GM23248 (cell line): ENCODE measurements around the gene ENTPD7. TPM values are rescaled to one million over a fixed set of nuclear protein-coding genes. Genes with fewer than 3 reads are reported as not detected.
A peak's percentile ranks its signal among the peaks of the same experiment; 100 is the strongest.

Experiments used
- DNase-seq: peaks from one replicate; pipeline ENCODE4 v3.0.0-alpha.2; 2015
- H2AFZ ChIP-seq: fragments of 200-600 bp; sonication (generic); 2 replicates; pipeline ENCODE4 v1.6.1; 2016; ENCODE audit warnings: antibody characterized with exemption
- H3F3A ChIP-seq: fragments of 200-600 bp; sonication (generic); 2 replicates; pipeline ENCODE4 v1.6.1; 2016; ENCODE audit warnings: mild to moderate bottlenecking, antibody characterized with exemption, mixed run types; ENCODE audit not compliant: insufficient read depth
- H3K27ac ChIP-seq: fragments of 200-600 bp; sonication (generic); 2 replicates; pipeline ENCODE4 v1.5.1; 2016; ENCODE audit warnings: mild to moderate bottlenecking
- H3K27me3 ChIP-seq: fragments of 200-600 bp; sonication (generic); replicated peaks from 2 replicates; pipeline ENCODE4 v1.6.1; 2016; ENCODE audit warnings: mild to moderate bottlenecking; ENCODE audit not compliant: insufficient read depth
- H3K36me3 ChIP-seq: fragments of 200-600 bp; sonication (generic); 2 replicates; pipeline ENCODE4 v1.6.1; 2016; ENCODE audit warnings: low read depth, mild to moderate bottlenecking
- H3K4me1 ChIP-seq: fragments of 200-600 bp; sonication (generic); 2 replicates; pipeline ENCODE4 v1.6.1; 2016; ENCODE audit warnings: mild to moderate bottlenecking; ENCODE audit not compliant: insufficient read depth
- H3K4me2 ChIP-seq: fragments of 200-600 bp; sonication (generic); one replicate; pipeline ENCODE4 v1.6.1; 2016; ENCODE audit warnings: mild to moderate bottlenecking; ENCODE audit not compliant: unreplicated experiment
- H3K4me3 ChIP-seq: fragments of 200-600 bp; sonication (generic); 2 replicates; pipeline ENCODE4 v1.5.1; 2016; ENCODE audit warnings: mild to moderate bottlenecking
- H3K79me2 ChIP-seq: fragments of 200-600 bp; sonication (generic); 2 replicates; pipeline ENCODE4 v1.6.1; 2016; ENCODE audit warnings: mild to moderate bottlenecking; ENCODE audit not compliant: insufficient read depth
- H3K9ac ChIP-seq: fragments of 200-600 bp; sonication (generic); 2 replicates; pipeline ENCODE4 v1.6.1; 2016; ENCODE audit warnings: mild to moderate bottlenecking
- H3K9me2 ChIP-seq: fragments of 200-600 bp; sonication (generic); 2 replicates; pipeline ENCODE4 v1.6.1; 2016; ENCODE audit warnings: mixed run types, mild to moderate bottlenecking, moderate library complexity; ENCODE audit not compliant: insufficient read depth
- H3K9me3 ChIP-seq: fragments of 200-600 bp; sonication (generic); one replicate; pipeline ENCODE4 v1.6.1; 2017; ENCODE audit warnings: low read depth
- H4K20me1 ChIP-seq: fragments of 200-600 bp; sonication (generic); 2 replicates; pipeline ENCODE4 v1.6.0; 2016; ENCODE audit not compliant: insufficient read depth
- EZH2 ChIP-seq: fragments of 200-600 bp; sonication (generic); IDR thresholded peaks from 2 replicates; pipeline ENCODE4 v1.6.1; 2018; ENCODE audit warnings: antibody characterized with exemption, mild to moderate bottlenecking; ENCODE audit not compliant: insufficient read depth, poor library complexity, severe bottlenecking
- EZH2phosphoT487 ChIP-seq: fragments of 200-600 bp; sonication (generic); IDR thresholded peaks from 2 replicates; pipeline ENCODE4 v1.6.1; 2018; ENCODE audit warnings: antibody characterized with exemption, moderate library complexity, mild to moderate bottlenecking, low read depth; ENCODE audit not compliant: insufficient read depth
- WGBS, 2 experiments: methylation state at CpG; one replicate each; pipeline ENCODE4 v1.1.6; 2015 to 2017; ENCODE audit warnings: low lambda C conversion rate in 2 of 2, low coverage in 1 of 2; ENCODE audit errors: missing lambda C conversion rate in 2 of 2; 5-methylcytosine and 5-hydroxymethylcytosine counted together
- in situ Hi-C: fragments of 300-500 bp; cut with MboI; formaldehyde crosslinking; loops from 2 replicates; pipeline ENCODE4 v1.15.0; 2020
- polyA plus RNA-seq: library from polyadenylated mRNA; unstranded; fragments of >200 nt; fragmentation: Nextera tagmentation; extraction: Ambion mirVana; gene quantifications from 2 replicates; pipeline ENCODE4 v1.2.1, GENCODE V29; 2016
- total RNA-seq: library from RNA; depleted of rRNA; stranded (reverse); fragments of >200 nt; shearing (Covaris generic); gene quantifications from 2 replicates; pipeline ENCODE4 v1.2.3, GENCODE V29; 2014

The ENTPD7 gene
- total and polyA plus RNA-seq, 2 experiments from 2014 or later, result 7.5 to 21.6 TPM

- Histone ChIP-seq H4K20me1 (no peaks in the 10 kb centered on the region), H3K27ac (no peak overlapping the region), H2AFZ (no peak overlapping the region), H3F3A (0 out of 2 replicates have a peak, but pooled peaks cover 6% of the 10 kb centered on the region), H3K4me3 (no peak overlapping the region), H3K9ac (no peak overlapping the region), H3K27me3 (no peaks in the 10 kb centered on the region), H3K79me2 (peaks cover 63% of the 10 kb centered on the region), H3K4me2 (no peak overlapping the region), H3K4me1 (peaks cover 23% of the 10 kb centered on the region), H3K9me3 (no peaks in the 10 kb centered on the region), H3K36me3 (peaks cover 13% of the 10 kb centered on the region), H3K9me2 (no peaks in the 10 kb centered on the region)
- 76 to 82% methylated on average over 4 of the region's 4 CpGs for WGBS, 2 experiments
- TF ChIP-seq EZH2, result no peak
- no peak for TF ChIP-seq EZH2phosphoT487
- in situ Hi-C loops, result loop anchor here (10.0 kb wide), 1 partner anchor 181 kb away; the partner anchor contains the start of gene GOT1
- DNase-seq, result no peak
These were observed 43.9 kb upstream of the ENTPD7 start for GRCh38 chr10:99615426-99615825.

- 42 to 45% methylated on average over 2 of the region's 2 CpGs for WGBS, 2 experiments
- H3K79me2 ChIP-seq, result peaks cover 63% of the 10 kb centered on the region
- in situ Hi-C loops, result loop anchor here (10.0 kb wide), 1 partner anchor 183 kb away; the partner anchor contains the start of gene GOT1
These were observed 41.6 kb upstream of the ENTPD7 start for GRCh38 chr10:99617696-99618095.

DNA sequence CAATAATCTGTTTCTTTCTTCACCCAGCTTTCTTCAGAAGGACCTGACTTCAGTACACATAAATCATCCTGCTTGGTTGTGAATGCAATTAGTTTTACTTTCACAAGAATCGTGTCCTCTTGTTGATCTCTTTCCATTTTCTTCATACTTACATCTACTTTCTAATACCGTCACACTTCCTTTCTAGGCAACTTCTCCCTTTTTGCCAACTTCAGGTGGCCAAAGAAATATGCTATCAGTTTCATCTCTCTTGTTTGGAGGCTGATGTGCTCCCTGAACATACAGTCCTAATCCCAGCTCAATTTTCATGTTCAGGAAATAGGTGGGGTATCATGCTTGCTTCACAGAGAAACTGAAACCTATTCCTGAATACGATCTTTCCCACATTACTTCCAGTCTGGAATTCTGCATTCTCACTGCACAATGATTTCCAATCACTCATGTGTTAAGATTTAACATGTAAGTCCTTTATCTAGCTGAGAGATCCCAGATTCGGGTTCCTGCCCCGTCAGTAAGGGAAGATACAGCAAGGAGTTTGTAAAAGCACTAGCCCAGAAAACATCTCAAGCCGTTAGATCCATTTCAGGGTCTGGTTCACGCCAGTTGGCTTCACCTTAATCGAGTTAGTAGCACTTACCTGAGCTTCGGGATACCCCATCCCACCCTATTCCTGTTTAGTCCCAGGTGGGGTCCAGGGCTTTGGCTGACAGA, 40.1 kb upstream of the ENTPD7 start:
- no peaks in the 10 kb centered on the region for H3K9me2 ChIP-seq
- no peaks in the 10 kb centered on the region for H3K36me3 ChIP-seq
- TF ChIP-seq EZH2phosphoT487 (no peak), EZH2 (no peak)
- in situ Hi-C loops, result loop anchor here (10.0 kb wide), 1 partner anchor 184 kb away; the partner anchor contains the start of gene GOT1
- no peaks in the 10 kb centered on the region for H4K20me1 ChIP-seq
- H3K4me1 ChIP-seq, result peaks cover 30% of the 10 kb centered on the region
- peaks cover 17% of the 10 kb centered on the region for H3F3A ChIP-seq
- DNase-seq, result peak; percentile 34
- 2 to 4% methylated on average over 9 of the region's 9 CpGs for WGBS, 2 experiments
- peak overlapping the region; percentile 40 for H2AFZ ChIP-seq
- no peaks in the 10 kb centered on the region for H3K9me3 ChIP-seq
- peak overlapping the region; percentile 91 for H3K9ac ChIP-seq
- peak overlapping the region; percentile 87 for H3K4me3 ChIP-seq
- peak overlapping the region; percentile 95 for H3K4me2 ChIP-seq
- H3K79me2 ChIP-seq, result peaks cover 60% of the 10 kb centered on the region
- H3K27ac ChIP-seq, result peak overlapping the region; percentile 97
- H3K27me3 ChIP-seq, result no peaks in the 10 kb centered on the region

More at GRCh38 chr10:99617696-99618095, 41.6 kb upstream of the ENTPD7 start:
- Histone ChIP-seq H4K20me1 (no peaks in the 10 kb centered on the region), H3F3A (peaks cover 17% of the 10 kb centered on the region), H2AFZ (no peak overlapping the region), H3K27me3 (no peaks in the 10 kb centered on the region), H3K27ac (no peak overlapping the region), H3K4me2 (peak overlapping the region; percentile 95), H3K9me3 (no peaks in the 10 kb centered on the region), H3K4me1 (peaks cover 30% of the 10 kb centered on the region), H3K9ac (peak overlapping the region; percentile 91; the same call in 1 of the 2 replicates), H3K4me3 (peak overlapping the region; percentile 87), H3K9me2 (no peaks in the 10 kb centered on the region), H3K36me3 (no peaks in the 10 kb centered on the region)
- peak; percentile 14 for DNase-seq
- TF ChIP-seq EZH2phosphoT487 (no peak), EZH2 (no peak)

- Histone ChIP-seq H3K27me3 (no peaks in the 10 kb centered on the region), H3K4me3 (peak within 1 kb of the TSS; percentile 87), H3K9me3 (no peaks in the 10 kb centered on the region), H3K27ac (peak within 1 kb of the TSS; percentile 97), H2AFZ (peak within 1 kb of the TSS; percentile 46), H3K4me2 (peak within 1 kb of the TSS; percentile 95), H4K20me1 (no peaks in the 10 kb centered on the region), H3K36me3 (no peaks in the 10 kb centered on the region), H3K4me1 (peaks cover 30% of the 10 kb centered on the region), H3K9ac (peak within 1 kb of the TSS; percentile 91), H3K9me2 (no peaks in the 10 kb centered on the region), H3F3A (peaks cover 17% of the 10 kb centered on the region), H3K79me2 (peaks cover 52% of the 10 kb centered on the region)
- 1 to 2% methylated on average over 35 to 59 of the region's 75 CpGs for WGBS, 2 experiments
- TF ChIP-seq EZH2, result no peak
- TF ChIP-seq EZH2phosphoT487, result no peak
- DNase-seq, result peak; percentile 100
- in situ Hi-C loops, result loop anchor here (10.0 kb wide), 1 partner anchor 185 kb away; the partner anchor contains the start of gene GOT1
These were observed 39.2 kb upstream of the ENTPD7 start, which contains the start of gene SLC25A28 for GRCh38 chr10:99619851-99620710. TSS of gene SLC25A28 (minus strand) at chr10:99620439. CDS start at chr10:99620335, 104 bp downstream.
